HG02943 (cell line): ENCODE measurements around the gene COL4A2.
"Not testable (repeated sequence)": the region's sequence is repeated elsewhere in the genome, so short reads cannot be mapped to it uniquely, and the experiment has no call there.

ENCODE experiments used
- ATAC-seq: cut with Tn5 transposase; IDR thresholded peaks from one replicate; pipeline ENCODE4 v1.9.1; 2021; ENCODE audit warnings: mild to moderate bottlenecking, low read depth, moderate library complexity; ENCODE audit not compliant: unreplicated experiment

Gene COL4A2

GRCh38 chr13:110374431-110375370 is 67.6 kb downstream of the COL4A2 start:
- ATAC-seq: no peak

- no peak for ATAC-seq
These were observed 69.0 kb downstream of the COL4A2 start for GRCh38 chr13:110376120-110376519.

- ATAC-seq: no peak
These were observed 70.2 kb downstream of the COL4A2 start for GRCh38 chr13:110377178-110377825.

- ATAC-seq: no peak
These were observed 70.7 kb downstream of the COL4A2 start for GRCh38 chr13:110377826-110378201.

- no peak for ATAC-seq
These were observed 72.3 kb downstream of the COL4A2 start for GRCh38 chr13:110379358-110379757.

GRCh38 chr13:110379905-110380341 is 72.8 kb downstream of the COL4A2 start:
- ATAC-seq: no peak

- ATAC-seq: no peak
These were observed 73.4 kb downstream of the COL4A2 start for GRCh38 chr13:110380359-110381028.

- no peak for ATAC-seq
These were observed 73.9 kb downstream of the COL4A2 start for GRCh38 chr13:110381029-110381360.

- no peak for ATAC-seq
These were observed 75.1 kb downstream of the COL4A2 start for GRCh38 chr13:110382229-110382628.

GRCh38 chr13:110382830-110383229 is 75.7 kb downstream of the COL4A2 start:
- ATAC-seq: no peak

- peak; percentile 94 for ATAC-seq
These were observed 80.5 kb downstream of the COL4A2 start for GRCh38 chr13:110387451-110388107.

- ATAC-seq: no peak
These were observed 81.2 kb downstream of the COL4A2 start for GRCh38 chr13:110388108-110388943.

GRCh38 chr13:110390567-110390966 is 83.5 kb downstream of the COL4A2 start:
- no peak for ATAC-seq

GRCh38 chr13:110391273-110391672 is 84.2 kb downstream of the COL4A2 start:
- ATAC-seq: no peak

- no peak for ATAC-seq
These were observed 85.6 kb downstream of the COL4A2 start for GRCh38 chr13:110392510-110393240.

- no peak for ATAC-seq
These were observed 86.7 kb downstream of the COL4A2 start for GRCh38 chr13:110393761-110394160.

GRCh38 chr13:110394371-110394841 is 87.3 kb downstream of the COL4A2 start:
- ATAC-seq: no peak

GRCh38 chr13:110395616-110396015 is 88.5 kb downstream of the COL4A2 start:
- not testable (repeated sequence) for ATAC-seq

GRCh38 chr13:110396476-110396875 is 89.4 kb downstream of the COL4A2 start:
- no peak for ATAC-seq
